Endodermal cell (in vitro differentiated cells): ENCODE results near the gene STARD13. TPM values are rescaled to one million over a fixed set of nuclear protein-coding genes. Genes with fewer than 3 reads are reported as not detected.

Source experiments
- DNase-seq: peaks from one replicate; pipeline ENCODE4 v3.0.0-alpha.2; 2017
- H3K27ac ChIP-seq: 2 replicates; pipeline ENCODE4 v1.5.1; 2013; ENCODE audit warnings: mild to moderate bottlenecking, low read depth, low read length, moderate library complexity
- H3K27me3 ChIP-seq: 2 replicates; pipeline ENCODE4 v1.6.1; 2013; ENCODE audit warnings: mild to moderate bottlenecking, low read length, moderate library complexity; ENCODE audit not compliant: insufficient read depth, control insufficient read depth, poor library complexity, severe bottlenecking
- H3K36me3 ChIP-seq: 2 replicates; pipeline ENCODE4 v1.7.0; 2013; ENCODE audit warnings: mild to moderate bottlenecking, low read length, moderate library complexity; ENCODE audit not compliant: control insufficient read depth, insufficient read depth
- H3K4me1 ChIP-seq: one replicate; pipeline ENCODE4 v1.7.0; 2013; ENCODE audit warnings: low read length; ENCODE audit not compliant: control insufficient read depth, insufficient read depth
- H3K4me3 ChIP-seq: 2 replicates; pipeline ENCODE4 v1.5.1; 2013; ENCODE audit warnings: mild to moderate bottlenecking, low read length, moderate library complexity
- H3K9ac ChIP-seq: 2 replicates; pipeline ENCODE4 v1.6.1; 2013; ENCODE audit warnings: mild to moderate bottlenecking, low read length, moderate library complexity; ENCODE audit not compliant: poor library complexity, severe bottlenecking; ENCODE audit errors: extremely low read depth
- H3K9me3 ChIP-seq: 2 replicates; pipeline ENCODE4 v1.6.1; 2013; ENCODE audit warnings: mild to moderate bottlenecking, low read length, moderate library complexity; ENCODE audit not compliant: control insufficient read depth
- H3K27ac Mint-ChIP-seq: 2 replicates; pipeline ENCODE4 v1.8.0; 2020; ENCODE audit warnings: mixed read lengths
- H3K27me3 Mint-ChIP-seq: 2 replicates; pipeline ENCODE4 v1.8.0; 2021; ENCODE audit warnings: mild to moderate bottlenecking, mixed read lengths; ENCODE audit not compliant: insufficient read depth
- H3K36me3 Mint-ChIP-seq: 2 replicates; pipeline ENCODE4 v1.8.0; 2020; ENCODE audit warnings: low read depth, mixed read lengths
- H3K4me1 Mint-ChIP-seq: 2 replicates; pipeline ENCODE4 v1.8.0; 2020; ENCODE audit warnings: mixed read lengths
- H3K4me3 Mint-ChIP-seq: 2 replicates; pipeline ENCODE4 v1.8.0; 2020; ENCODE audit warnings: mild to moderate bottlenecking, moderate library complexity, mixed read lengths
- H3K9me3 Mint-ChIP-seq: 2 replicates; pipeline ENCODE4 v1.8.0; 2020; ENCODE audit warnings: mild to moderate bottlenecking, mixed read lengths
- WGBS, 2 experiments: methylation state at CpG; one replicate each; pipeline versions ENCODE4 v1.1.5 to v1.1.7; 2013; ENCODE audit warnings: missing lambda C conversion rate in 2 of 2, mixed read lengths in 1 of 2; ENCODE audit not compliant: insufficient coverage in 1 of 2, insufficient read length in 1 of 2; 5-methylcytosine and 5-hydroxymethylcytosine counted together
- total RNA-seq, 2 donors: library from RNA; stranded (reverse); fragmentation: NEBNext Ultra II Directional in 1 of 2; extraction: Animal tissue kit (Norgen Biotek cat#: 25700) in 1 of 2; gene quantifications; 2 replicates in 1 of 2; 3 replicates in 1 of 2; pipeline ENCODE4 v1.2.1, GENCODE V29; 2021
- TF ChIP-seq, protein P1 (sequence below): fragments of 200-600 bp; sonication (generic); conservative IDR thresholded peaks from 2 replicates; pipeline ENCODE4 v1.5.0; 2021; ENCODE audit warnings: antibody characterized with exemption, mild to moderate bottlenecking

STARD13 gene
- total RNA-seq, 2 donors from 2014 or later: 2.5 to 3.7 TPM

DNA sequence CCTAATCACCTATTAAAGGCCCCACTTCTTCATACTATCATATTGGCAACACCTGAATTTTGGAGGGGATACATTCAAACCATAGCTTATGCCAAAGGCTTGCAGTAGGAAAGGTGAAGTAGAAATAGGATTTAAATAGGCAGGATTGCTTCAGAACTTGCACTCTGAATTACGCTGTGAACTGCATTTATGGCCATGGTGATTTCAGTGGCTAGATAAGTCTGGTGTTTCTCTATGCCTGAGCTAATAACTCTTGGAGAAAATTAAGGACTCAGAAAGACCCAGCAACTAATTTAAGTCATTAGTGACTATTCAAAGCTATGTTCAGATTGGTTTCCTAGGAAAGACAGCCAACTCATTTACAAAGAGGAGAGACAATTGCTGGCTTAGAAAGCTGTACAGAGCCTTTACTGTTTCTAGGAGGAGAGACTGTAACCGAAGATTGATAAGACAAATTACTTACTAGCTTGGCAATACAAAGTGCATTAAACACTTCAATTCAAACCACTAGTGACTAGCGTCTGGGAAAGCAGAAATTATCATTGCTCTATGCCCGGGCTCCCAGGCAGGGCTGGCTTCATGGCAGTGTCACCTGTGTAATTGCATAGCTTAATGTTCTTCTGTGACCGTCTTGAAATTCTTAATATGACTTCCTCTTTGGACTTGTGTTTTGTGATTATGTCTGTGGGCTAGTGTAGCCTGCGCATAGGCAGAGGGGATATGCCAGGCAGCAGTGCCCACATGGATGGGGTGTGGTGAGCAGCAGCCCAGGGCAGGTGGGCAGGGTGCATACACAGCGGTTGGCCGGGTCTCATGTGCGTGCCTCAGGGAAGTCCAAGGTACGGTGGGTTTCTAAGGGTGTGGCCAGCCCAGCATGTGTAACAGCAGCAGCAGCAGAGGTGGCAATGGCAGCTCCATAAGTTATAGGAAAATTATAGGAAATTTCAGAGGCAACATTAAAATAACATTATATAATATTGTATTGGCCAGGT is 209.3 kb downstream of the STARD13 start:
- H3K36me3 ChIP-seq: no peaks in the 10 kb centered on the region
- TF ChIP-seq, protein P1, sequence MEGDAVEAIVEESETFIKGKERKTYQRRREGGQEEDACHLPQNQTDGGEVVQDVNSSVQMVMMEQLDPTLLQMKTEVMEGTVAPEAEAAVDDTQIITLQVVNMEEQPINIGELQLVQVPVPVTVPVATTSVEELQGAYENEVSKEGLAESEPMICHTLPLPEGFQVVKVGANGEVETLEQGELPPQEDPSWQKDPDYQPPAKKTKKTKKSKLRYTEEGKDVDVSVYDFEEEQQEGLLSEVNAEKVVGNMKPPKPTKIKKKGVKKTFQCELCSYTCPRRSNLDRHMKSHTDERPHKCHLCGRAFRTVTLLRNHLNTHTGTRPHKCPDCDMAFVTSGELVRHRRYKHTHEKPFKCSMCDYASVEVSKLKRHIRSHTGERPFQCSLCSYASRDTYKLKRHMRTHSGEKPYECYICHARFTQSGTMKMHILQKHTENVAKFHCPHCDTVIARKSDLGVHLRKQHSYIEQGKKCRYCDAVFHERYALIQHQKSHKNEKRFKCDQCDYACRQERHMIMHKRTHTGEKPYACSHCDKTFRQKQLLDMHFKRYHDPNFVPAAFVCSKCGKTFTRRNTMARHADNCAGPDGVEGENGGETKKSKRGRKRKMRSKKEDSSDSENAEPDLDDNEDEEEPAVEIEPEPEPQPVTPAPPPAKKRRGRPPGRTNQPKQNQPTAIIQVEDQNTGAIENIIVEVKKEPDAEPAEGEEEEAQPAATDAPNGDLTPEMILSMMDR: no peak
- no peak overlapping the region for H3K9ac ChIP-seq
- peaks cover 4% of the 10 kb centered on the region for H3K4me1 ChIP-seq
- 96 to 98% methylated on average over 7 to 10 of the region's 10 CpGs for WGBS, 2 experiments
- no peak for DNase-seq
- no peaks in the 10 kb centered on the region for H3K9me3 Mint-ChIP-seq
- H3K4me1 Mint-ChIP-seq: peaks cover 20% of the 10 kb centered on the region
- H3K27me3 ChIP-seq: no peaks in the 10 kb centered on the region
- H3K36me3 Mint-ChIP-seq: no peaks in the 10 kb centered on the region
- peaks cover 4% of the 10 kb centered on the region for H3K27me3 Mint-ChIP-seq
- no peak overlapping the region for H3K27ac Mint-ChIP-seq
- H3K9me3 ChIP-seq: no peaks in the 10 kb centered on the region
- H3K4me3 ChIP-seq: no peak overlapping the region
- no peak overlapping the region for H3K4me3 Mint-ChIP-seq
- H3K27ac ChIP-seq: no peak overlapping the region

DNA sequence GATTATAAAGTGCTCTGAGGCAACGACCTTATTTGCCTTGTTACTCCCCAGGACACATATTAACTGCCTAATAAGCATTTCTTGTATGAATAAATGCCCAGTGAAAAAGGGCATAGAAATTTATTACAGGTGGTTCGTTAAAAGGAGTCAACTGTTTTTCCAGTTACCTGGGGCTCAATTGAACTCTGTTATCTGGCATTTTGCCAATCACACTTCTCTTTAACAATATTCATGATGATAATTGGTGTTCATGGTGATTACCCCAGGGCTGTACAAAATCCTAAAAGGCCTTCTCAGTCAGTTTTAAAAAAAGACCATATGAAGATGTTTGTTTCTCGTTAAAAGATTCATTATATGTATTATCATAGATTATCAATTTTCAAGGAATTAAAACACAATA is 212.2 kb downstream of the STARD13 start:
- H3K27ac Mint-ChIP-seq: peak overlapping the region; percentile 10
- H3K9ac ChIP-seq: no peak overlapping the region
- H3K4me3 Mint-ChIP-seq: no peak overlapping the region
- H3K36me3 ChIP-seq: no peaks in the 10 kb centered on the region
- H3K27me3 Mint-ChIP-seq: peaks cover 3% of the 10 kb centered on the region
- WGBS, 2 experiments: 100% methylated on average over 2 of the region's 3 CpGs; no CpG with 5 or more reads in 1 of the 2 experiments
- H3K9me3 ChIP-seq: no peaks in the 10 kb centered on the region
- H3K9me3 Mint-ChIP-seq: no peaks in the 10 kb centered on the region
- peaks cover 4% of the 10 kb centered on the region for H3K4me1 ChIP-seq
- no peak for DNase-seq
- H3K36me3 Mint-ChIP-seq: no peaks in the 10 kb centered on the region
- H3K27me3 ChIP-seq: no peaks in the 10 kb centered on the region
- TF ChIP-seq, protein P1: no peak
- no peak overlapping the region for H3K4me3 ChIP-seq
- H3K27ac ChIP-seq: no peak overlapping the region
- H3K4me1 Mint-ChIP-seq: peaks cover 23% of the 10 kb centered on the region

DNA sequence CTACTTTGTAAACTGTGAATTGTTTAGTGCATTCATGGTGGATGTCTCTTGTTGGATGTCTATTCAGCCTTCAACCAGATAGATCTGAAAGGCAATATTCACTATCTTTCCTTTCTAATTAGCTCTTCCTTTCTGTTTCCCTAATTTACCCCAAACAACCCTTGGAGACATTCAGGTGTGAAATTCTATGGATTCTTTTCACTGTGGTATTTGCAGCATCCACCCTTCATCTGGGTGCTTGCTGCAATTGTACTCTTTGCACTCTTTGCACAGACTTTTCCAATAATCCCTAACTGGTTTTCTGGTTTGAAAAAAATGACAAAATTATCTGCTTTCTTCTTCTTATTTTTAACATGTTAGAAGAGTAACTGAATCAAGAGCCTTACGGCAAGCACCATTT is 212.8 kb downstream of the STARD13 start:
- no peak overlapping the region for H3K4me3 Mint-ChIP-seq
- Histone ChIP-seq H3K27me3 (no peaks in the 10 kb centered on the region), H3K36me3 (no peaks in the 10 kb centered on the region), H3K4me1 (peaks cover 7% of the 10 kb centered on the region), H3K27ac (no peak overlapping the region), H3K9me3 (no peaks in the 10 kb centered on the region), H3K4me3 (no peak overlapping the region), H3K9ac (no peak overlapping the region)
- WGBS, 2 experiments: 83 to 96% methylated on average over 1 of the region's 1 CpG
- peaks cover 26% of the 10 kb centered on the region for H3K4me1 Mint-ChIP-seq
- no peaks in the 10 kb centered on the region for H3K36me3 Mint-ChIP-seq
- peaks cover 3% of the 10 kb centered on the region for H3K27me3 Mint-ChIP-seq
- H3K9me3 Mint-ChIP-seq: no peaks in the 10 kb centered on the region
- no peak for DNase-seq
- peak overlapping the region; percentile 10 for H3K27ac Mint-ChIP-seq
- TF ChIP-seq, protein P1: no peak
